Measurements from ENCODE around the gene HYAL1.

The HYAL1 gene

DNA sequence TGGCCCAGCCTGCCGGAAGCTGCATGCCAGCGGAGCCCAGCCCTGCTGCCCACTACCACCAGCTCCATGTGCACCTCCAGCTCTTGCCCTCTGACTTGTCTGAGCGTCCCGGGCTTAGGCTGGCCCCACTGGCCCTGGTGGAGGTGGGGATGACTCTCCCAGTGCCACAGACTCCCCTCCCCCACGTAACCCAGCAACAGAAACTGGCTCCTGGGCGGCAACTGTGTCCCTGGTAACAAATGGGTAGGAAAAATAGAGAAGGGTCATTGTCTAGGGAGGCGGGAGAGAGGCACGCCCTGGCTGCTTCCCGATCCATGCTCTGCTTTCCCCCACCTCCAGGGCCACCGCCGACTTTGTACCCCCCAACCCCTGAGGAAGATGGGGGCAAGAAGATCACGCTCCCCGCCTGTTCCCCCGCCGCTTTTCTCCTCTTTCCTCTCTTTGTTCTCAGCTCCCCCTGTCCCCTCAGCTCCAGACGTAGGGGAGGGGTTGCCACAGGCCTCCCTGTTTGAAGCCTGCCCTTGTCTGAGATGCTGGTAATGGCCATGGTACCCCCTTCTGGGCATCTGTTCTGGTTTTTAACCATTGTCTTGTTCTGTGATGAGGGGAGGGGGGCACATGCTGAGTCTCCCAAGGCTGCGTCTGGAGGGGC is 45.2 kb downstream of the HYAL1 start:
- no peak for DNase-seq

DNA sequence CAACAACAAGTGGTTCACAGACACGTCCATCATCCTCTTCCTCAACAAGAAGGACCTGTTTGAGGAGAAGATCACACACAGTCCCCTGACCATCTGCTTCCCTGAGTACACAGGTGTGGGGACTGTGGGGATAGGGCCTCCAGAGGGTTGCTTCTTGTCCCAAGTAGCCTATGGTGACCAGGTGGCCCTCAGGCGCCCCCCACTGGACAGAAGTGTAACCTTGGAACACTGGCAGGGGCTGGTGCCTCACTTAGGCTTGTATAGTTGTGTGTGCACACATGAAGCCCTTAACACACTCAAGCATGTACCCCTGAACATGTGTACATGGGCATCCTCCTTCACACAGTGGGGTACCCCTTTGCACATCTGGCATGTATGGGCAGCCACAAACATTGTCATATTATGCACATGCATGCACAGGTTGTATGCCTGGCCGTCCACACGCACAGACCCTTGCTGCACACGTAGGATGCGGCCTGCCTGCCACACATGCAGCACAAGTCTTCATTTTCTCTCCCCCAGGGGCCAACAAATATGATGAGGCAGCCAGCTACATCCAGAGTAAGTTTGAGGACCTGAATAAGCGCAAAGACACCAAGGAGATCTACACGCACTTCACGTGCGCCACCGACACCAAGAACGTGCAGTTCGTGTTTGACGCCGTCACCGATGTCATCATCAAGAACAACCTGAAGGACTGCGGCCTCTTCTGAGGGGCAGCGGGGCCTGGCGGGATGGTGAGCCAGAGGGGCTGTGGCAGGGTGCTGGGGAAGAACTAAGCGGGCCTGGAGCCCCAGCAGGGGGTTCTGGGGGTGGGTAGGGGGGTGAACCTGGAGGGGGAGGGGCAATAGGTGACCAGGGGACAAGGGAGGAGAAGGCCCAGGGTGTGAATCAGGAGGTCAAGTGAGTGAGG is 46.1 kb downstream of the HYAL1 start:
- no peak for DNase-seq

GRCh38 chr3:50255251-50255615 is 48.1 kb downstream of the HYAL1 start:
- no peak for DNase-seq

- no peak for DNase-seq
Measured at GRCh38 chr3:50254577-50255250, 48.7 kb downstream of the HYAL1 start.

DNA sequence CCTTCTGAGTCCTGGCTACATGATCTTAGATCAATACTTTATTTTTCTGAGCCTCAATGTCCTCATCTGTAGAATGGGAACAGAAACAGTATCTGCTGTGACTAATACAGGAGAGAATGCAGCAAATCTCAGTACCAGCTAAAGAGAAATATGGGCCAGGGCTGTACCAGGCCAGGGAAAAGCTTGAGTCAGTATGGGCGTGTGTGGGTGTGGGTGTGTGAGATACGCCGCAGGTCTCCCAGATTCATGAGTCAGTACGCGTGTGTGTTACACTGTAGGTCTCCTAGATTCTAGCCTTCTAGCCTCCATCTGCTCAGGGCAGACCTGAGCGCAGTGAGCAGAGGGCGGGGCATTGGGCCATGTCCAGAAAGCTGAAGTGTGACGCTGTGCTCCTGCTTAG is 52.2 kb downstream of the HYAL1 start:
- no peak for DNase-seq

- DNase-seq: no peak
Measured at GRCh38 chr3:50250514-50250913, 52.9 kb downstream of the HYAL1 start.
